Breast epithelium (tissue), 4 donors: ENCODE measurements around the gene KCNMB2. TPM values are rescaled to one million over a fixed set of nuclear protein-coding genes. Genes with fewer than 3 reads are reported as not detected.
"Not testable (repeated sequence)": the region's sequence is repeated elsewhere in the genome, so short reads cannot be mapped to it uniquely, and the experiment has no call there.

ENCODE experiments used
- DNase-seq, 2 donors: peaks; one replicate each; pipeline ENCODE4 v3.0.0-alpha.2; 2019; ENCODE audit warnings: low spot score in 2 of 2
- H3K27ac ChIP-seq, 2 donors: fragments of 200-600 bp; sonication (generic) in 1 of 2; one replicate each; pipeline ENCODE4 v1.5.1; 2016 to 2019; ENCODE audit warnings: mild to moderate bottlenecking in 1 of 2
- H3K27me3 ChIP-seq, 2 donors: fragments of 200-600 bp; sonication (generic) in 1 of 2; one replicate each; pipeline versions ENCODE4 v1.5.1 to v1.6.0; 2017 to 2019; ENCODE audit warnings: control low read depth in 1 of 2, mild to moderate bottlenecking in 1 of 2
- H3K36me3 ChIP-seq: fragments of 200-600 bp; one replicate; pipeline ENCODE4 v1.5.1; 2019
- H3K4me1 ChIP-seq, 2 donors: fragments of 200-600 bp; sonication (generic); one replicate each; pipeline ENCODE4 v1.5.1; 2016 to 2019; ENCODE audit warnings: control low read depth in 1 of 2
- H3K4me3 ChIP-seq, 3 donors: fragments of 200-600 bp; sonication (generic); 1 replicate in 2 of 3; 2 replicates in 1 of 3; pipeline ENCODE4 v1.5.1; 2016 to 2019; ENCODE audit warnings: mild to moderate bottlenecking in 3 of 3, moderate library complexity in 2 of 3
- H3K9me3 ChIP-seq, 2 donors: fragments of 200-600 bp; sonication (generic) in 1 of 2; one replicate each; pipeline ENCODE4 v1.5.1; 2016 to 2019; ENCODE audit warnings: control low read depth in 1 of 2
- POLR2A ChIP-seq: fragments of 450-650 bp; IDR thresholded peaks from one replicate; pipeline ENCODE4 v1.6.1; 2016; ENCODE audit warnings: antibody characterized with exemption, mild to moderate bottlenecking, moderate library complexity
- POLR2AphosphoS5 ChIP-seq, 3 donors: sonication (generic); formaldehyde crosslinking; IDR thresholded peaks; one replicate each; pipeline ENCODE4 v1.6.1; 2017; ENCODE audit warnings: antibody characterized with exemption in 3 of 3
- intact Hi-C: fragments of 100-400 bp; cut with DNase I; formaldehyde crosslinking; loops from one replicate; pipeline ENCODE4 v1.15.1; 2023; ENCODE audit warnings: low total_unique reads
- total RNA-seq, 3 donors: library from RNA; depleted of rRNA; stranded (reverse); fragments of >200 nt; gene quantifications; one replicate each; pipeline ENCODE4 v1.1.0, GENCODE V29; 2016
- TF ChIP-seq, protein P1 (sequence below), 3 donors: fragments of 450-650 bp; IDR thresholded peaks; one replicate each; pipeline ENCODE4 v1.5.1; 2016 to 2017; ENCODE audit warnings: antibody characterized with exemption in 3 of 3, mild to moderate bottlenecking in 3 of 3, moderate library complexity in 3 of 3

The KCNMB2 gene
- total RNA-seq, 3 donors from 2014 or later = 0.59 TPM; not detected in 2

- TF ChIP-seq POLR2A (no peak), POLR2AphosphoS5 (IDR thresholded peaks at IDR 0.05) (no peak)
- TF ChIP-seq, protein P1, sequence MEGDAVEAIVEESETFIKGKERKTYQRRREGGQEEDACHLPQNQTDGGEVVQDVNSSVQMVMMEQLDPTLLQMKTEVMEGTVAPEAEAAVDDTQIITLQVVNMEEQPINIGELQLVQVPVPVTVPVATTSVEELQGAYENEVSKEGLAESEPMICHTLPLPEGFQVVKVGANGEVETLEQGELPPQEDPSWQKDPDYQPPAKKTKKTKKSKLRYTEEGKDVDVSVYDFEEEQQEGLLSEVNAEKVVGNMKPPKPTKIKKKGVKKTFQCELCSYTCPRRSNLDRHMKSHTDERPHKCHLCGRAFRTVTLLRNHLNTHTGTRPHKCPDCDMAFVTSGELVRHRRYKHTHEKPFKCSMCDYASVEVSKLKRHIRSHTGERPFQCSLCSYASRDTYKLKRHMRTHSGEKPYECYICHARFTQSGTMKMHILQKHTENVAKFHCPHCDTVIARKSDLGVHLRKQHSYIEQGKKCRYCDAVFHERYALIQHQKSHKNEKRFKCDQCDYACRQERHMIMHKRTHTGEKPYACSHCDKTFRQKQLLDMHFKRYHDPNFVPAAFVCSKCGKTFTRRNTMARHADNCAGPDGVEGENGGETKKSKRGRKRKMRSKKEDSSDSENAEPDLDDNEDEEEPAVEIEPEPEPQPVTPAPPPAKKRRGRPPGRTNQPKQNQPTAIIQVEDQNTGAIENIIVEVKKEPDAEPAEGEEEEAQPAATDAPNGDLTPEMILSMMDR (IDR thresholded peaks at IDR 0.05) = no peak
- intact Hi-C loops = loop anchor here (10.0 kb wide), 1 partner anchor 149 kb away; no protein-coding TSS in a partner anchor
- Histone ChIP-seq H3K4me3 (no peak overlapping the region), H3K27ac (no peak overlapping the region), H3K27me3 (no peaks in the 10 kb centered on the region), H3K36me3 (no peaks in the 10 kb centered on the region), H3K9me3 (no peaks in the 10 kb centered on the region), H3K4me1 (no peaks in the 10 kb centered on the region)
- no peak for DNase-seq
Measured at GRCh38 chr3:178513546-178514380, 22.5 kb upstream of the KCNMB2 start.

DNA sequence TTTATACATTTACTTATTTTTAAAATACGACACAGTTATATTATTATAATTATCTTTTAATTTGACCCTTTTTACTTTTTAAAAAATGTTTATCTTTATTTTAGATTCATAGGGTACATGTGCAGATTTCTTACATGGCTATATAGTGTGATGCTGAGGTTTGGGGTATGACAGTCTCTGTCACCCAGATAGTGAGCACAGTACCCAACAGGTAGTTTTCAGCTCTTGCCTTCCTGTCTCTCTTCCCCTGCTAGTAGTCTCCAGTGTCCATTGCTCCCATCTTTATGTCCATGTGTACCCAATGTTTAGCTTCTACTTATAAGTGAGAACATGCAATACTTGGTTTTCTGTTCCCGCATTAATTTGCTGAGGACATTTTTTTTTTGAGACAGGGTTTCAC is 21.8 kb upstream of the KCNMB2 start:
- H3K27ac ChIP-seq = no peak overlapping the region
- no peak overlapping the region for H3K4me3 ChIP-seq
- H3K36me3 ChIP-seq = no peaks in the 10 kb centered on the region
- H3K27me3 ChIP-seq = no peaks in the 10 kb centered on the region
- no peaks in the 10 kb centered on the region for H3K4me1 ChIP-seq
- TF ChIP-seq, protein P1 (IDR thresholded peaks at IDR 0.05) = no peak
- TF ChIP-seq POLR2AphosphoS5 (IDR thresholded peaks at IDR 0.05) (no peak), POLR2A (no peak)
- intact Hi-C loops = loop anchor here (10.0 kb wide), 1 partner anchor 150 kb away; no protein-coding TSS in a partner anchor
- DNase-seq = no peak
- no peaks in the 10 kb centered on the region for H3K9me3 ChIP-seq

DNA sequence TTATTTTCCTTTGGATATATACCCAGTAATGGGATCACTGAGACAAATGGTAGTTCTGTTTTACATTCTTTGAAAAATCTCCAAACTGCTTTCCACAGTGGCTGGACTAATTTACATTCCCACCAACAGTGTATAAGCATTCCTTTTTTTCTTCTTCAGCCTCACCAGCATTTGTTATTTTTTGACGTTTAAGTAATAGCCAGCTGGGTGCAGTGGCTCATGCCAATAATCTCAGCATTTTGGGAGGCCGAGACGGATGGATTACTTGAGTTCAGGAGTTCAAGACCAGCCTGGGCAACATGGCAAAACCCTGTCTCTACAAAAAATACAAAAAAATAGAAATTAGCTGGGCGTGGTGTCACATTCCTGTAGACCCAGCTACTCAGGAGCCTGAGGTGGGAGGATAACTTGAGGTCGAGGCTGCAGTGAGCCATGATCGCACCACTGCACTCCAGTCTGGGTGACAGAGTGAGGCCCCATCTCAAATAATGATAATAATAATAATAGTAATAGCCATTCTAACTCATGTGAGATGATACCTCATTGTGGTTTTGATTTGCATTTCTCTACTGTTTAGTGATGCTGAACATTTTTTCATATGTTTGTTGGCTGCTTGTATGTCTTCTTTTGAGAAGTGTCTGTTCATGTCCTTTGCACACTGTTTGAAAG is 21.0 kb upstream of the KCNMB2 start:
- H3K27me3 ChIP-seq, H3K4me3 ChIP-seq, H3K36me3 ChIP-seq, H3K9me3 ChIP-seq, H3K27ac ChIP-seq, H3K4me1 ChIP-seq, DNase-seq: not testable (repeated sequence)
- intact Hi-C loops = loop anchor here (10.0 kb wide), 1 partner anchor 150 kb away; no protein-coding TSS in a partner anchor

- intact Hi-C loops = loop anchor here (10.0 kb wide), 1 partner anchor 153 kb away; no protein-coding TSS in a partner anchor
- Histone ChIP-seq H3K4me1 (no peaks in the 10 kb centered on the region), H3K36me3 (no peaks in the 10 kb centered on the region), H3K4me3 (no peak overlapping the region), H3K9me3 (no peaks in the 10 kb centered on the region), H3K27me3 (no peaks in the 10 kb centered on the region), H3K27ac (no peak overlapping the region)
- DNase-seq = no peak
- no peak for TF ChIP-seq POLR2A
Measured at GRCh38 chr3:178517665-178518334, 18.4 kb upstream of the KCNMB2 start.

- Histone ChIP-seq H3K4me3 (no peak overlapping the region), H3K4me1 (no peaks in the 10 kb centered on the region), H3K9me3 (no peaks in the 10 kb centered on the region), H3K27me3 (no peaks in the 10 kb centered on the region), H3K36me3 (no peaks in the 10 kb centered on the region), H3K27ac (no peak overlapping the region)
- DNase-seq = no peak
- TF ChIP-seq POLR2AphosphoS5 (IDR thresholded peaks at IDR 0.05) = no peak
- TF ChIP-seq POLR2A = no peak
- TF ChIP-seq, protein P1 (IDR thresholded peaks at IDR 0.05) = no peak
- intact Hi-C loops = loop anchor here (10.0 kb wide), 1 partner anchor 154 kb away; no protein-coding TSS in a partner anchor
Measured at GRCh38 chr3:178518660-178519396, 17.4 kb upstream of the KCNMB2 start.
